ENCODE data around the gene BACH1.
A peak's percentile ranks its signal among the peaks of the same experiment; 100 is the strongest.
"Not testable (repeated sequence)": the region's sequence is repeated elsewhere in the genome, so short reads cannot be mapped to it uniquely, and the experiment has no call there.

BACH1 gene

GRCh38 chr21:29355043-29355710 is 56.5 kb downstream of the BACH1 start:
- peaks cover 11% of the 10 kb centered on the region for H3K4me1 Mint-ChIP-seq
- not testable (repeated sequence) for H3K27ac Mint-ChIP-seq; ATAC-seq (ENCODE audit: low read depth); H3K27me3 Mint-ChIP-seq; H3K4me3 Mint-ChIP-seq; DNase-seq (ENCODE audit: low spot score in 2 of 2)
- peaks cover 33% of the 10 kb centered on the region for H3K36me3 Mint-ChIP-seq
- peaks cover 10% of the 10 kb centered on the region for H3K9me3 Mint-ChIP-seq

- H3K27me3 Mint-ChIP-seq; DNase-seq (ENCODE audit: low spot score in 2 of 2); ATAC-seq (ENCODE audit: low read depth); H3K4me3 Mint-ChIP-seq: not testable (repeated sequence)
- peaks cover 11% of the 10 kb centered on the region for H3K4me1 Mint-ChIP-seq
- H3K27ac Mint-ChIP-seq, result peak overlapping the region; percentile 14
- peaks cover 38% of the 10 kb centered on the region for H3K36me3 Mint-ChIP-seq
- H3K9me3 Mint-ChIP-seq, result peaks cover 10% of the 10 kb centered on the region
Measured at GRCh38 chr21:29356291-29356690, 57.6 kb downstream of the BACH1 start.

- not testable (repeated sequence) for DNase-seq (ENCODE audit: low spot score in 2 of 2); ATAC-seq (ENCODE audit: low read depth); H3K4me3 Mint-ChIP-seq; H3K27me3 Mint-ChIP-seq
- H3K4me1 Mint-ChIP-seq, result peaks cover 11% of the 10 kb centered on the region
- H3K36me3 Mint-ChIP-seq, result peaks cover 38% of the 10 kb centered on the region
- peak overlapping the region; percentile 14 for H3K27ac Mint-ChIP-seq
- H3K9me3 Mint-ChIP-seq, result peaks cover 10% of the 10 kb centered on the region
Measured at GRCh38 chr21:29356810-29357209, 58.1 kb downstream of the BACH1 start.

- no peaks in the 10 kb centered on the region for H3K27me3 Mint-ChIP-seq
- H3K4me1 Mint-ChIP-seq, result peaks cover 8% of the 10 kb centered on the region
- no peak overlapping the region for H3K4me3 Mint-ChIP-seq
- no peak overlapping the region for H3K27ac Mint-ChIP-seq
- H3K9me3 Mint-ChIP-seq, result peaks cover 1% of the 10 kb centered on the region
- DNase-seq (ENCODE audit: low spot score in 2 of 2) (no peak), ATAC-seq (ENCODE audit: low read depth) (no peak)
- peaks cover 28% of the 10 kb centered on the region for H3K36me3 Mint-ChIP-seq
Measured at GRCh38 chr21:29359718-29360117, 61.0 kb downstream of the BACH1 start.

GRCh38 chr21:29360799-29361765 is 62.4 kb downstream of the BACH1 start:
- no peaks in the 10 kb centered on the region for H3K27me3 Mint-ChIP-seq
- DNase-seq (ENCODE audit: low spot score in 2 of 2), result no peak
- ATAC-seq (ENCODE audit: low read depth), result no peak
- peaks cover 8% of the 10 kb centered on the region for H3K4me1 Mint-ChIP-seq
- no peaks in the 10 kb centered on the region for H3K9me3 Mint-ChIP-seq
- H3K27ac Mint-ChIP-seq, result peak overlapping the region; percentile 35
- no peak overlapping the region for H3K4me3 Mint-ChIP-seq
- H3K36me3 Mint-ChIP-seq, result peaks cover 29% of the 10 kb centered on the region

- no peak overlapping the region for H3K4me3 Mint-ChIP-seq
- ATAC-seq (ENCODE audit: low read depth) (no peak), DNase-seq (ENCODE audit: low spot score in 2 of 2) (no peak)
- peaks cover 32% of the 10 kb centered on the region for H3K36me3 Mint-ChIP-seq
- peak overlapping the region; percentile 3 for H3K27ac Mint-ChIP-seq
- peaks cover 7% of the 10 kb centered on the region for H3K4me1 Mint-ChIP-seq
- H3K27me3 Mint-ChIP-seq, result no peaks in the 10 kb centered on the region
- peaks cover 2% of the 10 kb centered on the region for H3K9me3 Mint-ChIP-seq
Measured at GRCh38 chr21:29362758-29363157, 64.0 kb downstream of the BACH1 start.

- Mint-ChIP-seq H3K4me3 (no peak overlapping the region), H3K9me3 (peaks cover 2% of the 10 kb centered on the region), H3K4me1 (peaks cover 3% of the 10 kb centered on the region), H3K27ac (no peak overlapping the region), H3K36me3 (peaks cover 31% of the 10 kb centered on the region), H3K27me3 (no peaks in the 10 kb centered on the region)
- ATAC-seq (ENCODE audit: low read depth), result no peak
- no peak for DNase-seq (ENCODE audit: low spot score in 2 of 2)
Measured at GRCh38 chr21:29365661-29366265, 67.0 kb downstream of the BACH1 start.

- Mint-ChIP-seq H3K9me3 (peaks cover 2% of the 10 kb centered on the region), H3K36me3 (peaks cover 25% of the 10 kb centered on the region), H3K4me1 (peaks cover 3% of the 10 kb centered on the region), H3K27ac (peak overlapping the region; percentile 55), H3K4me3 (no peak overlapping the region), H3K27me3 (no peaks in the 10 kb centered on the region)
- no peak for ATAC-seq (ENCODE audit: low read depth)
- DNase-seq (ENCODE audit: low spot score in 2 of 2), result no peak
Measured at GRCh38 chr21:29366532-29366931, 67.8 kb downstream of the BACH1 start.

GRCh38 chr21:29367335-29367734 is 68.6 kb downstream of the BACH1 start:
- no peak for ATAC-seq (ENCODE audit: low read depth)
- H3K9me3 Mint-ChIP-seq, result peaks cover 2% of the 10 kb centered on the region
- no peak overlapping the region for H3K4me3 Mint-ChIP-seq
- no peaks in the 10 kb centered on the region for H3K27me3 Mint-ChIP-seq
- peaks cover 5% of the 10 kb centered on the region for H3K4me1 Mint-ChIP-seq
- no peak for DNase-seq (ENCODE audit: low spot score in 2 of 2)
- H3K36me3 Mint-ChIP-seq, result peaks cover 23% of the 10 kb centered on the region
- H3K27ac Mint-ChIP-seq, result peak overlapping the region; percentile 55

GRCh38 chr21:29368906-29369305 is 70.2 kb downstream of the BACH1 start:
- no peak for ATAC-seq (ENCODE audit: low read depth)
- Mint-ChIP-seq H3K9me3 (peaks cover 2% of the 10 kb centered on the region), H3K4me3 (no peak overlapping the region), H3K4me1 (peaks cover 7% of the 10 kb centered on the region), H3K36me3 (peaks cover 16% of the 10 kb centered on the region), H3K27ac (no peak overlapping the region), H3K27me3 (no peaks in the 10 kb centered on the region)
- DNase-seq (ENCODE audit: low spot score in 2 of 2), result no peak

GRCh38 chr21:29371464-29371863 is 72.7 kb downstream of the BACH1 start:
- Mint-ChIP-seq H3K4me1 (peaks cover 9% of the 10 kb centered on the region), H3K36me3 (peaks cover 9% of the 10 kb centered on the region), H3K27ac (peak overlapping the region; percentile 58), H3K9me3 (peaks cover 2% of the 10 kb centered on the region), H3K27me3 (no peaks in the 10 kb centered on the region), H3K4me3 (no peak overlapping the region)
- ATAC-seq (ENCODE audit: low read depth), result no peak
- no peak for DNase-seq (ENCODE audit: low spot score in 2 of 2)

GRCh38 chr21:29372063-29372802 is 73.5 kb downstream of the BACH1 start:
- peak overlapping the region; percentile 58 for H3K27ac Mint-ChIP-seq

GRCh38 chr21:29374481-29374880 is 75.8 kb downstream of the BACH1 start:
- peaks cover 11% of the 10 kb centered on the region for H3K4me1 Mint-ChIP-seq
- H3K36me3 Mint-ChIP-seq, result peaks cover 4% of the 10 kb centered on the region
- H3K27me3 Mint-ChIP-seq, result no peaks in the 10 kb centered on the region
- no peak overlapping the region for H3K4me3 Mint-ChIP-seq
- H3K9me3 Mint-ChIP-seq, result no peaks in the 10 kb centered on the region
- DNase-seq (ENCODE audit: low spot score in 2 of 2), result no peak
- no peak overlapping the region for H3K27ac Mint-ChIP-seq
- no peak for ATAC-seq (ENCODE audit: low read depth)

More at GRCh38 chr21:29372063-29372802, 73.5 kb downstream of the BACH1 start:
- Mint-ChIP-seq H3K4me3 (no peak overlapping the region), H3K9me3 (no peaks in the 10 kb centered on the region), H3K4me1 (peaks cover 11% of the 10 kb centered on the region), H3K27me3 (no peaks in the 10 kb centered on the region), H3K36me3 (peaks cover 6% of the 10 kb centered on the region)
- peak; percentile 93 for ATAC-seq (ENCODE audit: low read depth)
- DNase-seq (ENCODE audit: low spot score in 2 of 2), result peak; percentile 67 to 79

Data from memory B cell (primary cell).